Measurements from ENCODE around the gene ZC2HC1B.

Gene ZC2HC1B

DNA sequence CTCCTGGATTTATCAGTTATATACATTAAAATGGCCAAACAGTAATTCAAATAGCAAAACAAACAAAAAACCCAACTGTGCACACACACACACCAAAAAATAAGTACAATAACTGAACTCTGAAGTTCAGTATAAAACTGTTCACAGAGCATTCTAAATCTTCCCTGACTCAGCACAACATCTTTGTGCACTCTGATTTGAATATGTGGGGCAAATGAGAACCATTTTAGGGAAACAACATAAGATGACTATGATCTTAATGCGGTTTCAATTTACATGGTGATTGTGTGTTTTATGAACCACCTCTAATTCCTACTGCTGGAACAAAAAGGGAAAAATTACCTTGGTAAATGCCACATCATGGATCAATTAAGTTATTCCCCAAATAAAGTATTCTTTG, 102.0 kb downstream of the ZC2HC1B start:
- no peak for DNase-seq (ENCODE audit: low spot score)
- no peak overlapping the region for H3K4me3 Mint-ChIP-seq
- peaks cover 8% of the 10 kb centered on the region for H3K27me3 Mint-ChIP-seq (ENCODE audit: low read depth)
- no peak overlapping the region for H3K27ac Mint-ChIP-seq
- H3K4me1 Mint-ChIP-seq (ENCODE audit: low read depth) = peaks cover 3% of the 10 kb centered on the region
- no peaks in the 10 kb centered on the region for H3K9me3 Mint-ChIP-seq
- no peaks in the 10 kb centered on the region for H3K36me3 Mint-ChIP-seq (ENCODE audit: low read depth)

- H3K27ac Mint-ChIP-seq = no peak overlapping the region
- no peaks in the 10 kb centered on the region for H3K9me3 Mint-ChIP-seq
- DNase-seq (ENCODE audit: low spot score) = no peak
- peaks cover 10% of the 10 kb centered on the region for H3K27me3 Mint-ChIP-seq (ENCODE audit: low read depth)
- no peak overlapping the region for H3K4me3 Mint-ChIP-seq
- H3K4me1 Mint-ChIP-seq (ENCODE audit: low read depth) = peaks cover 3% of the 10 kb centered on the region
- H3K36me3 Mint-ChIP-seq (ENCODE audit: low read depth) = no peaks in the 10 kb centered on the region
Measured at GRCh38 chr6:143967706-143968376, 103.6 kb downstream of the ZC2HC1B start.

DNA sequence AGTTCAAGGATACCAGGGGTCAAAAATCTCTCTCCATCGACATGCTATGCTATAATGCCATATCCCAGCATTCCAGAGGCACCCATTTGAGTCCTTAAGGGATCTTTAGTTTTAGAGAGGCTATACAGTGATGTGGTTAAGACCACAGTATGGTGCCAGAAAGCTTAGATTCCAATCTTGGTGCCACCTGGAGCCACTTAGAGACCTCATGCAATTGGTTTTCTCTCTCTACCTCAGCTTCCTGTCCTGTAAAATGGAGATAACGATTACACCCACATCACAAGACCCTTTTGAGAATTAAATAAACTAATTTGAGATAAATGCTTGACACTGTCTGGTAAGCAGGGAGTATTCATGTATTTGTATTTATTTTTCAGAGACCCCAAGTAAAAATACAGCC, 104.8 kb downstream of the ZC2HC1B start:
- Mint-ChIP-seq H3K4me1 (ENCODE audit: low read depth) (peaks cover 3% of the 10 kb centered on the region), H3K36me3 (ENCODE audit: low read depth) (no peaks in the 10 kb centered on the region), H3K9me3 (no peaks in the 10 kb centered on the region), H3K4me3 (no peak overlapping the region), H3K27me3 (ENCODE audit: low read depth) (peaks cover 10% of the 10 kb centered on the region), H3K27ac (no peak overlapping the region)
- DNase-seq (ENCODE audit: low spot score) = no peak

DNA sequence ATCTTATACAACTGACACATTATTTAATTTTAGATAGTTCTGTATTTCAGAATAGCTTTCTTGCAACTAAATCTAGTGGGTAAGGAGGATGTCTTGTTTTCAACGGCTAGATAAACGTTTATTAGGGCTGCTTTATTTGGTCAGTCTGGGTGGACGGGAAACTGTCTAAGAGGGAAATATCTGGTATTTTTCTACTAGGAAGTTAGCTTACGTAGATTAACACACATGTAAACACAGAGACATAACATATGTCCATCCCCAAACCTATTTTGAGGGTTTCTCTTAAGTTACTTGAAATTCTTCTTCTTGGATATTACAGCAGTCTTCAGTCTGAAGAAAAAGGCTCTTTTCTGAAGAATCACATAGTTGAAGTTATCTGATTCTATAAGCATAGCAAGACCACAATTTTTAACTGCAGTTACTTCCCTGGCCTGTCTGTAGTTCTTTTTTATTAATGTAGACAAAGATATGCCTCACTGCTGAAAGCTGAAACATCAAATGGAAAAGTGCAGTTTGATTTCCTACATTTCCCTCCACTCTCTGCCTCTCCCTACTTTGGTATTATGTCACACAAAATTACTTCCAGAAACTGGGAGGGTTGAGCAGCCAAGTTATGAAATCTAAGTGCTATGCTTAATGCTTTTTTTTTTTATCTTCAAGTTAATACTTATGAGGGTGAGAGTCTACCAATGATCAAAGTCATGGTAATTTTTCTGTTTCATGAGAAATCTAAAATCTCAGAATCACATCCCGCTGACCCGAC, 106.4 kb downstream of the ZC2HC1B start:
- Mint-ChIP-seq H3K36me3 (ENCODE audit: low read depth) (no peaks in the 10 kb centered on the region), H3K27ac (no peak overlapping the region), H3K4me3 (no peak overlapping the region), H3K27me3 (ENCODE audit: low read depth) (peaks cover 10% of the 10 kb centered on the region), H3K9me3 (no peaks in the 10 kb centered on the region), H3K4me1 (ENCODE audit: low read depth) (peaks cover 3% of the 10 kb centered on the region)
- no peak for DNase-seq (ENCODE audit: low spot score)

DNA sequence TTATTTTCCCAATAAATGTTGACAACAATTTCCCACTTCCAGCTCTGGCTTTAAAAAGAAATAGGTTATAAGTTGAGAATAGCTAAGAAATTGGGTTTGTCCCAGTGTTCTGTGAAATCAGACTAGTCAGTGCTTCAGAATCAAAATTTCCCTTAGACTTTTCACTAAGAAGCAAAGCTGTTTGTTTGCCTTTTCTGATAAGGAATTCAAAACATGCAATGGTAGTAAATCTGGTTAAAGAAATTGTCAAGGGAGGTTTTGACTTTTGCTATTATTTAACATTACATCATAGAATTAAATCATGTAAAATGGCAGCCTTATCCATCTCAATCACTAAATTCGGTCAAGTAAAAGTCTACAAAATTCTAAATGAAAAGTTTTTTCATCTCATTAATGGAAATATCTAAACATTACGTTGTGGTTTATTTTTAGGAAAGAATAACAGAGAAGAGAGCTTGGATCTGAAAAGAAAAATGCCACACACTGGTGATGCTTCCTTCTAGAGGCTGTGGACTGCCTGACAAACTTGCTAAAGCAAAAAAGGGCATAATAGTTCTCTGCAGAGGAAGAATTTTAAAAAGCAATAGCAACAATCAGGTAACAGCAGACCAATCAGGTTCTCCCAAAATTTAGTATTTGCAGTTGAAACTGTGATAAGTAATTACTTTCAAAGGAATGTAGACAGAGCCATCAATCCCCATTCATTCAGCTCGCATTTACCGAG, 107.4 kb downstream of the ZC2HC1B start:
- Mint-ChIP-seq H3K9me3 (no peaks in the 10 kb centered on the region), H3K27me3 (ENCODE audit: low read depth) (peaks cover 10% of the 10 kb centered on the region), H3K36me3 (ENCODE audit: low read depth) (no peaks in the 10 kb centered on the region), H3K4me3 (no peak overlapping the region), H3K27ac (no peak overlapping the region), H3K4me1 (ENCODE audit: low read depth) (peaks cover 3% of the 10 kb centered on the region)
- DNase-seq (ENCODE audit: low spot score) = no peak

GRCh38 chr6:143973097-143973966, 109.1 kb downstream of the ZC2HC1B start:
- Mint-ChIP-seq H3K9me3 (no peaks in the 10 kb centered on the region), H3K27me3 (ENCODE audit: low read depth) (peaks cover 10% of the 10 kb centered on the region), H3K4me1 (ENCODE audit: low read depth) (peaks cover 5% of the 10 kb centered on the region), H3K4me3 (no peak overlapping the region), H3K36me3 (ENCODE audit: low read depth) (no peaks in the 10 kb centered on the region), H3K27ac (no peak overlapping the region)
- no peak for DNase-seq (ENCODE audit: low spot score)

DNA sequence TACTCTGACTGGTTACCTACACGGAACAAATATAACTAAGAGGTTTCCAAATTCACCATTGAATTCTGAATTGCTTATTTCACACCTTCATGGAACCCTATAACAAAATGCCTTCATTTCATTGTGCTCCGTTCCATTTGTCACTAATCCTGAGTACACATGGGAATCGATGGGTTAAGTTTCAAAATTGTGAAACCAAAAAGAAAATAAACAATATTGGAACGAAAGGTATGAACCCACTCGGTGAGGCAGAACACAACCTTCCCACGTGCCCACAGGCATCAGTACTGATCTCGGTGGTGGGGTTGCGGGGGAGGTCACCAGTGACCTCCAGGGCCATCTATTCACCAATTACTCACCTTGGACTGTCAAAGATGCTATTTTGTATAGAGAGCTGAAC, 109.8 kb downstream of the ZC2HC1B start:
- Mint-ChIP-seq H3K27ac (no peak overlapping the region), H3K9me3 (no peaks in the 10 kb centered on the region), H3K4me1 (ENCODE audit: low read depth) (peaks cover 3% of the 10 kb centered on the region), H3K36me3 (ENCODE audit: low read depth) (no peaks in the 10 kb centered on the region), H3K27me3 (ENCODE audit: low read depth) (peaks cover 9% of the 10 kb centered on the region), H3K4me3 (no peak overlapping the region)
- no peak for DNase-seq (ENCODE audit: low spot score)

- H3K4me3 Mint-ChIP-seq = no peak overlapping the region
- H3K9me3 Mint-ChIP-seq = no peaks in the 10 kb centered on the region
- H3K4me1 Mint-ChIP-seq (ENCODE audit: low read depth) = peaks cover 2% of the 10 kb centered on the region
- no peaks in the 10 kb centered on the region for H3K36me3 Mint-ChIP-seq (ENCODE audit: low read depth)
- H3K27me3 Mint-ChIP-seq (ENCODE audit: low read depth) = peaks cover 2% of the 10 kb centered on the region
- no peak for DNase-seq (ENCODE audit: low spot score)
- no peak overlapping the region for H3K27ac Mint-ChIP-seq
Measured at GRCh38 chr6:143976806-143977349, 112.6 kb downstream of the ZC2HC1B start.

- no peak for DNase-seq (ENCODE audit: low spot score)
- Mint-ChIP-seq H3K4me1 (ENCODE audit: low read depth) (peaks cover 2% of the 10 kb centered on the region), H3K36me3 (ENCODE audit: low read depth) (no peaks in the 10 kb centered on the region), H3K9me3 (no peaks in the 10 kb centered on the region), H3K27ac (no peak overlapping the region), H3K4me3 (no peak overlapping the region), H3K27me3 (ENCODE audit: low read depth) (peaks cover 2% of the 10 kb centered on the region)
Measured at GRCh38 chr6:143980921-143981320, 116.6 kb downstream of the ZC2HC1B start.

- no peak for DNase-seq (ENCODE audit: low spot score)
- H3K4me3 Mint-ChIP-seq = no peak overlapping the region
- H3K9me3 Mint-ChIP-seq = no peaks in the 10 kb centered on the region
- no peak overlapping the region for H3K27ac Mint-ChIP-seq
- no peaks in the 10 kb centered on the region for H3K36me3 Mint-ChIP-seq (ENCODE audit: low read depth)
- no peaks in the 10 kb centered on the region for H3K4me1 Mint-ChIP-seq (ENCODE audit: low read depth)
- H3K27me3 Mint-ChIP-seq (ENCODE audit: low read depth) = peaks cover 2% of the 10 kb centered on the region
Measured at GRCh38 chr6:143982968-143983367, 118.7 kb downstream of the ZC2HC1B start.

GRCh38 chr6:143984666-143985065, 120.4 kb downstream of the ZC2HC1B start:
- no peak for DNase-seq (ENCODE audit: low spot score)
- no peaks in the 10 kb centered on the region for H3K9me3 Mint-ChIP-seq
- no peak overlapping the region for H3K27ac Mint-ChIP-seq
- H3K4me3 Mint-ChIP-seq = no peak overlapping the region
- no peaks in the 10 kb centered on the region for H3K4me1 Mint-ChIP-seq (ENCODE audit: low read depth)
- H3K36me3 Mint-ChIP-seq (ENCODE audit: low read depth) = no peaks in the 10 kb centered on the region
- peaks cover 6% of the 10 kb centered on the region for H3K27me3 Mint-ChIP-seq (ENCODE audit: low read depth)

GRCh38 chr6:143986463-143987065, 122.3 kb downstream of the ZC2HC1B start:
- no peak for DNase-seq (ENCODE audit: low spot score)
- no peaks in the 10 kb centered on the region for H3K4me1 Mint-ChIP-seq (ENCODE audit: low read depth)
- H3K27me3 Mint-ChIP-seq (ENCODE audit: low read depth) = peaks cover 7% of the 10 kb centered on the region
- H3K36me3 Mint-ChIP-seq (ENCODE audit: low read depth) = no peaks in the 10 kb centered on the region
- no peak overlapping the region for H3K4me3 Mint-ChIP-seq
- H3K9me3 Mint-ChIP-seq = no peaks in the 10 kb centered on the region
- H3K27ac Mint-ChIP-seq = no peak overlapping the region
